Peyer's patch (tissue), 4 donors: ENCODE results near the gene PRXL2A. TPM values are rescaled to one million over a fixed set of nuclear protein-coding genes. Genes with fewer than 3 reads are reported as not detected.

Experiments used
- DNase-seq, 3 donors: peaks; one replicate each; pipeline ENCODE4 v3.0.0-alpha.2; 2017 to 2019
- H3K27ac ChIP-seq, 4 donors: fragments of 200-600 bp; sonication (generic); one replicate each; pipeline ENCODE4 v1.5.1; 2016 to 2019
- H3K27me3 ChIP-seq, 2 donors: fragments of 200-600 bp; sonication (generic); one replicate each; pipeline ENCODE4 v1.5.1; 2019
- H3K36me3 ChIP-seq, 3 donors: fragments of 200-600 bp; sonication (generic); one replicate each; pipeline ENCODE4 v1.5.1; 2016 to 2019
- H3K4me1 ChIP-seq, 4 donors: fragments of 200-600 bp; sonication (generic); one replicate each; pipeline ENCODE4 v1.5.1; 2016 to 2019
- H3K4me3 ChIP-seq, 4 donors: fragments of 200-600 bp; sonication (generic); 1 replicate in 3 of 4; 2 replicates in 1 of 4; pipeline ENCODE4 v1.5.1; 2016 to 2019; ENCODE audit warnings: mild to moderate bottlenecking in 1 of 4
- H3K9me3 ChIP-seq, 4 donors: fragments of 200-600 bp; sonication (generic); one replicate each; pipeline ENCODE4 v1.5.1; 2016 to 2019; ENCODE audit warnings: mild to moderate bottlenecking in 1 of 4
- POLR2A ChIP-seq, 2 donors: fragments of 450-650 bp; IDR thresholded peaks; one replicate each; pipeline ENCODE4 v1.5.1; 2017; ENCODE audit warnings: antibody characterized with exemption in 2 of 2, mild to moderate bottlenecking in 2 of 2, moderate library complexity in 2 of 2
- total RNA-seq, 4 donors: library from RNA; depleted of rRNA; stranded (reverse); fragments of >200 nt; gene quantifications; one replicate each; pipeline ENCODE4 v1.1.0, GENCODE V29; 2016
- TF ChIP-seq, protein P1 (sequence below), 6 experiments: fragments of 450-650 bp in 4 of 6; fragments of 200-600 bp in 2 of 6; sonication (generic) in 1 of 6; IDR thresholded peaks; one replicate each; pipeline ENCODE4 v1.5.1; 2017 to 2019; ENCODE audit warnings: antibody characterized with exemption in 6 of 6, mild to moderate bottlenecking in 3 of 6, moderate library complexity in 1 of 6

Gene PRXL2A
- total RNA-seq, 4 donors from 2014 or later, result 27.2 to 89.3 (median 60.3) TPM

DNA sequence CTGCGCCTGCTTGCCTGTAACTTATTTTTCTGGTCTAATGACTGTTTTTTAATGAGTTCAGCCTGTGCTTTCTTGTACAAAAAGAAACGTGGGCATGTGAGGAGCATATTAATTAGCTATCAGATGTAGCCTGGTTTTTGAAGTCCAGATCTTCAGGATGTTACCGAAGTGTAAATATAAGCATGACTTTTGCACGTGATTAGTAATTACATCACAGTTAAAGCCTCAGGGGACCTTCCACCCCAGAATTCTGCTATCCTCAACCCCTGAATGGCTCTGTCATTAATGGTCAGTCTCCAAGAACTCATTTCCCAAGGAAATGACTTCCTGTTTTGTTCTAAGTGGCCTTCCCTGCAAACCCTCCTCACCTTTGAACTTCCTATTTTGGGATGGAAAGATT, 2.1 kb upstream of the PRXL2A start:
- no peaks in the 10 kb centered on the region for H3K27me3 ChIP-seq
- H3K4me1 ChIP-seq, result peaks cover 0 to 26% (median 0%) of the 10 kb centered on the region in 4 donors
- DNase-seq, result no peak
- no peaks in the 10 kb centered on the region for H3K36me3 ChIP-seq
- no peak overlapping the region for H3K27ac ChIP-seq
- TF ChIP-seq POLR2A (IDR thresholded peaks at IDR 0.05), result no peak
- TF ChIP-seq, protein P1, sequence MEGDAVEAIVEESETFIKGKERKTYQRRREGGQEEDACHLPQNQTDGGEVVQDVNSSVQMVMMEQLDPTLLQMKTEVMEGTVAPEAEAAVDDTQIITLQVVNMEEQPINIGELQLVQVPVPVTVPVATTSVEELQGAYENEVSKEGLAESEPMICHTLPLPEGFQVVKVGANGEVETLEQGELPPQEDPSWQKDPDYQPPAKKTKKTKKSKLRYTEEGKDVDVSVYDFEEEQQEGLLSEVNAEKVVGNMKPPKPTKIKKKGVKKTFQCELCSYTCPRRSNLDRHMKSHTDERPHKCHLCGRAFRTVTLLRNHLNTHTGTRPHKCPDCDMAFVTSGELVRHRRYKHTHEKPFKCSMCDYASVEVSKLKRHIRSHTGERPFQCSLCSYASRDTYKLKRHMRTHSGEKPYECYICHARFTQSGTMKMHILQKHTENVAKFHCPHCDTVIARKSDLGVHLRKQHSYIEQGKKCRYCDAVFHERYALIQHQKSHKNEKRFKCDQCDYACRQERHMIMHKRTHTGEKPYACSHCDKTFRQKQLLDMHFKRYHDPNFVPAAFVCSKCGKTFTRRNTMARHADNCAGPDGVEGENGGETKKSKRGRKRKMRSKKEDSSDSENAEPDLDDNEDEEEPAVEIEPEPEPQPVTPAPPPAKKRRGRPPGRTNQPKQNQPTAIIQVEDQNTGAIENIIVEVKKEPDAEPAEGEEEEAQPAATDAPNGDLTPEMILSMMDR (IDR thresholded peaks at IDR 0.05), result no peak
- no peaks in the 10 kb centered on the region for H3K9me3 ChIP-seq
- H3K4me3 ChIP-seq, result no peak overlapping the region

DNA sequence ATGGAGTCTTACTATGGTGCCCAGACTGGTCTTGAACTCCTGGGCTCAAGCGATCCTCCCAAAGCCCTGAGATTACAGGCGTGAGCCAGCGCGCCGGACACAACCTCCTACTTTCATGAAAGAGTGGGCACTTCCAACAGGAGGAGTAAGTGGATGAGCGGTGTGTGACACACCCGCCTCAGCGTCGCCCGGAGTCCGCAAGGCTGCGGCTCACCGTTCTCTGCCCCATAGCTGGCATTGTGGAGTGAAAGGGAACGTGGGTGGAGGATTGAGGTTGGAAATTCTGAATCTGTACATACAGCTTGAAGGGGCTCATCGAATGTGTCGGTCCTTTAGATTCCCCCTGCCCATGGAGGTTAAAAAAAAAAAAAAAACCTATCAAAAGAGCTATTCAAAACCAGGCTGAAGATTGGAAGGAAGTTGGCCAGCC, 524 bp upstream of the PRXL2A start:
- H3K27ac ChIP-seq, result peak overlapping the region; percentile 72 to 89 (median 77)
- peak overlapping the region; percentile 73 to 93 (median 90) for H3K4me3 ChIP-seq
- H3K27me3 ChIP-seq, result no peaks in the 10 kb centered on the region
- H3K36me3 ChIP-seq, result no peaks in the 10 kb centered on the region
- DNase-seq, result peak in 2 of 3 donors; percentile 66 to 69
- peaks cover 0 to 40% (median 0%) of the 10 kb centered on the region in 4 donors for H3K4me1 ChIP-seq
- H3K9me3 ChIP-seq, result no peaks in the 10 kb centered on the region
- no peak for TF ChIP-seq POLR2A (IDR thresholded peaks at IDR 0.05)
- TF ChIP-seq, protein P1 (IDR thresholded peaks at IDR 0.05), result no peak

- H3K9me3 ChIP-seq, result no peaks in the 10 kb centered on the region
- peak overlapping the region; percentile 73 to 93 (median 90) for H3K4me3 ChIP-seq
- no peaks in the 10 kb centered on the region for H3K27me3 ChIP-seq
- peaks cover 0 to 52% (median 2%) of the 10 kb centered on the region in 4 donors for H3K4me1 ChIP-seq
- peak overlapping the region; percentile 72 to 89 (median 77) for H3K27ac ChIP-seq
- TF ChIP-seq, protein P1 (IDR thresholded peaks at IDR 0.05), result no peak
- TF ChIP-seq POLR2A (IDR thresholded peaks at IDR 0.05), result no peak
- no peaks in the 10 kb centered on the region for H3K36me3 ChIP-seq
- DNase-seq, result peak in 1 of 3 donors; percentile 59
Measured at GRCh38 chr10:80409121-80409520, 770 bp downstream of the PRXL2A start.

- H3K36me3 ChIP-seq, result no peaks in the 10 kb centered on the region
- TF ChIP-seq POLR2A (IDR thresholded peaks at IDR 0.05), result peak; percentile 18 to 29
- TF ChIP-seq, protein P1 (IDR thresholded peaks at IDR 0.05), result no peak
- no peaks in the 10 kb centered on the region for H3K27me3 ChIP-seq
- no peaks in the 10 kb centered on the region for H3K9me3 ChIP-seq
- H3K4me1 ChIP-seq, result peaks cover 0 to 62% (median 4%) of the 10 kb centered on the region in 4 donors
- H3K27ac ChIP-seq, result peak overlapping the region in 2 of 4 donors; percentile 73 to 78
- peak overlapping the region in 2 of 4 donors; percentile 10 to 73 for H3K4me3 ChIP-seq
- peak in 2 of 3 donors; percentile 70 to 79 for DNase-seq
Measured at GRCh38 chr10:80410122-80410521, 1.8 kb downstream of the PRXL2A start.

- Histone ChIP-seq H3K27ac (peak overlapping the region in 3 of 4 donors; percentile 12 to 78 (median 73)), H3K36me3 (no peaks in the 10 kb centered on the region), H3K27me3 (no peaks in the 10 kb centered on the region), H3K4me1 (peaks cover 0 to 68% (median 4%) of the 10 kb centered on the region in 4 donors), H3K4me3 (peak overlapping the region in 2 of 4 donors; percentile 1 to 10), H3K9me3 (no peaks in the 10 kb centered on the region)
- TF ChIP-seq POLR2A (IDR thresholded peaks at IDR 0.05), result no peak
- TF ChIP-seq, protein P1 (IDR thresholded peaks at IDR 0.05), result no peak
- no peak for DNase-seq
Measured at GRCh38 chr10:80410578-80411145, 2.3 kb downstream of the PRXL2A start.
